SK-N-SH treated with all-trans-retinoic acid at 6 μM for 48 hours (cell line): Measurements from ENCODE around the gene RAP1GAP.
A peak's percentile ranks its signal among the peaks of the same experiment; 100 is the strongest.

Experiments used
- ATAC-seq: fragments of 200-7000 bp; cut with Tn5 transposase; 3 replicates; pipeline ENCODE4 v1.9.1; 2020; ENCODE audit warnings: mild to moderate bottlenecking, moderate library complexity
- ARNTL ChIP-seq: fragments of 450-650 bp; formaldehyde crosslinking; IDR thresholded peaks from 2 replicates; pipeline ENCODE4 v1.5.0; 2020; ENCODE audit warnings: low read depth, mild to moderate bottlenecking, moderate library complexity, borderline replicate concordance
- BACH2 ChIP-seq: fragments of 250-450 bp; sonication (Bioruptor Pico); IDR thresholded peaks from 2 replicates; pipeline ENCODE4 v1.9.0; 2021; ENCODE audit warnings: mild to moderate bottlenecking, borderline replicate concordance
- CSDC2 ChIP-seq: fragments of 250-450 bp; sonication (Bioruptor Pico); IDR thresholded peaks from 2 replicates; pipeline ENCODE4 v1.5.0; 2020; ENCODE audit warnings: mild to moderate bottlenecking, moderate library complexity
- ESRRG ChIP-seq: fragments of 250-450 bp; sonication (Bioruptor Pico); IDR thresholded peaks from 2 replicates; pipeline ENCODE4 v1.6.1; 2021; ENCODE audit warnings: mild to moderate bottlenecking
- GLIS3 ChIP-seq: fragments of 250-450 bp; sonication (Bioruptor Pico); IDR thresholded peaks from 2 replicates; pipeline ENCODE4 v1.5.0; 2020; ENCODE audit warnings: mild to moderate bottlenecking, moderate library complexity
- ISL1 ChIP-seq: fragments of 250-450 bp; sonication (Bioruptor Pico); IDR thresholded peaks from 2 replicates; pipeline ENCODE4 v2.1.2; 2022; ENCODE audit warnings: mild to moderate bottlenecking, moderate library complexity
- OSR1 ChIP-seq: fragments of 250-450 bp; sonication (Bioruptor Pico); IDR thresholded peaks from 2 replicates; pipeline ENCODE4 v1.8.0; 2022; ENCODE audit warnings: moderate library complexity, mild to moderate bottlenecking, inconsistent platforms
- SNAI2 ChIP-seq: fragments of 250-450 bp; sonication (Bioruptor Pico); IDR thresholded peaks from 2 replicates; pipeline ENCODE4 v1.5.0; 2020; ENCODE audit warnings: mild to moderate bottlenecking, moderate library complexity
- TCF4 ChIP-seq: fragments of 250-450 bp; sonication (Bioruptor Pico); IDR thresholded peaks from 2 replicates; pipeline ENCODE4 v1.8.0; 2021; ENCODE audit warnings: mild to moderate bottlenecking, moderate library complexity, borderline replicate concordance
- TOX ChIP-seq: fragments of 250-450 bp; sonication (Bioruptor Pico); IDR thresholded peaks from 2 replicates; pipeline ENCODE4 v1.8.0; 2021; ENCODE audit warnings: mild to moderate bottlenecking, moderate library complexity, borderline replicate concordance
- ZC3H10 ChIP-seq: fragments of 250-450 bp; sonication (Bioruptor Pico); IDR thresholded peaks from 2 replicates; pipeline ENCODE4 v1.5.1; 2021; ENCODE audit warnings: mild to moderate bottlenecking, moderate library complexity
- ZFP3 ChIP-seq: fragments of 250-450 bp; sonication (Bioruptor Pico); IDR thresholded peaks from 2 replicates; pipeline ENCODE4 v1.5.0; 2020; ENCODE audit warnings: mild to moderate bottlenecking, moderate library complexity
- ZNF565 ChIP-seq: fragments of 450-650 bp; formaldehyde crosslinking; conservative IDR thresholded peaks from 2 replicates; pipeline ENCODE4 v1.5.0; 2020; ENCODE audit warnings: low read depth, mild to moderate bottlenecking, moderate library complexity
- ZNF70 ChIP-seq: fragments of 450-650 bp; formaldehyde crosslinking; IDR thresholded peaks from 2 replicates; pipeline ENCODE4 v1.5.0; 2020; ENCODE audit warnings: mild to moderate bottlenecking, moderate library complexity
- ZNF8 ChIP-seq: fragments of 450-650 bp; formaldehyde crosslinking; IDR thresholded peaks from 2 replicates; pipeline ENCODE4 v1.5.0; 2020; ENCODE audit warnings: mild to moderate bottlenecking, moderate library complexity
- TF ChIP-seq, protein P1 (sequence below): fragments of 250-450 bp; sonication (Bioruptor Pico); IDR thresholded peaks from 2 replicates; pipeline ENCODE4 v1.5.1; 2020; ENCODE audit warnings: low read depth, mild to moderate bottlenecking, moderate library complexity
- TF ChIP-seq, protein P2 (sequence below): fragments of 250-450 bp; sonication (Bioruptor Pico); IDR thresholded peaks from 2 replicates; pipeline ENCODE4 v1.8.0; 2021; ENCODE audit warnings: low read depth, mild to moderate bottlenecking, moderate library complexity, borderline replicate concordance
- TF ChIP-seq, protein P3 (sequence below): fragments of 250-450 bp; sonication (Bioruptor Pico); IDR thresholded peaks from 2 replicates; pipeline ENCODE4 v1.5.0; 2020; ENCODE audit warnings: mild to moderate bottlenecking, moderate library complexity
- TF ChIP-seq, protein P4 (sequence below): fragments of 250-450 bp; sonication (Bioruptor Pico); IDR thresholded peaks from 2 replicates; pipeline ENCODE4 v1.5.1; 2021; ENCODE audit warnings: mild to moderate bottlenecking, moderate library complexity

Gene RAP1GAP

DNA sequence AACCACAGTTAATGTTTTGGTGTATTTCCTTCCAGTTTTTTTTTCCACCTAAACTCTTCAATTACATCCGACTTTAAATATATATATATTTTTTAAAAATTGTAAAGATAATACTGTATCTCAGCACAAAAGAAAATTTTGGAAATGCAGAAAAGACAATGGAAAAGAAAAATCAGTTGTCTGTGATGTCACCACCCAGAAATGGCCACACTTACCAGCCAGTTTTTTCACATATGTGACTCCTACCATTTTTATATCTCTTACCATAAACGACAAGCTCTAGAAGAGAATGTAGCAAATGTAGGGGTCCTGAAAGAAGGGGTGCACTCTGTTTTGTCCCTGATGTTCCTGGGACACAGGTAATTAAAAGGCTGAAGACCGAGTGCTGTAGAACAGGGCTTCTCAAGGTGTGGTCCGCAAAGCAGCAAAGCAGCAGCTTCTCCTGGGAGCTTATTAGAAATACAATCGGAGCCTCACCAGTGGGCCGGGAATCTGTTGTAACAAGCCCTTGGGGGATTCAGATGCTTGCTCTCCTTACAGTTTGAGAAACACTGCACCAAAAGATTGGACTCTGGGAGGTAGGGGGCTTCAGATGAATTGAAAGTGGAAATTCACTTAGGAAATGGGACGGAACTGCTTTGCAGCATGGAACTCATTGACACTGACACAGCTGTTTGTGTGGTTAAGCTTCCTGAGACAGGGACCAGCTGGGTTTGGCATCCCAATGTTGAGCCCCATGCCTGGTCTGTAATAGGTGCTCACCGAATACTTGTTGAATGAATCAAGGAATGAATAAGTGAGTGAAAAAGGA is 115.8 kb downstream of the RAP1GAP start:
- TF ChIP-seq, protein P1, sequence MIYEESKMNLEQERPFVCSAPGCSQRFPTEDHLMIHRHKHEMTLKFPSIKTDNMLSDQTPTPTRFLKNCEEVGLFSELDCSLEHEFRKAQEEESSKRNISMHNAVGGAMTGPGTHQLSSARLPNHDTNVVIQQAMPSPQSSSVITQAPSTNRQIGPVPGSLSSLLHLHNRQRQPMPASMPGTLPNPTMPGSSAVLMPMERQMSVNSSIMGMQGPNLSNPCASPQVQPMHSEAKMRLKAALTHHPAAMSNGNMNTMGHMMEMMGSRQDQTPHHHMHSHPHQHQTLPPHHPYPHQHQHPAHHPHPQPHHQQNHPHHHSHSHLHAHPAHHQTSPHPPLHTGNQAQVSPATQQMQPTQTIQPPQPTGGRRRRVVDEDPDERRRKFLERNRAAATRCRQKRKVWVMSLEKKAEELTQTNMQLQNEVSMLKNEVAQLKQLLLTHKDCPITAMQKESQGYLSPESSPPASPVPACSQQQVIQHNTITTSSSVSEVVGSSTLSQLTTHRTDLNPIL (CRISPR knock-in tag) = no peak
- TF ChIP-seq CSDC2 (CRISPR knock-in tag) = no peak
- TF ChIP-seq GLIS3 = no peak
- ATAC-seq = no peak

DNA sequence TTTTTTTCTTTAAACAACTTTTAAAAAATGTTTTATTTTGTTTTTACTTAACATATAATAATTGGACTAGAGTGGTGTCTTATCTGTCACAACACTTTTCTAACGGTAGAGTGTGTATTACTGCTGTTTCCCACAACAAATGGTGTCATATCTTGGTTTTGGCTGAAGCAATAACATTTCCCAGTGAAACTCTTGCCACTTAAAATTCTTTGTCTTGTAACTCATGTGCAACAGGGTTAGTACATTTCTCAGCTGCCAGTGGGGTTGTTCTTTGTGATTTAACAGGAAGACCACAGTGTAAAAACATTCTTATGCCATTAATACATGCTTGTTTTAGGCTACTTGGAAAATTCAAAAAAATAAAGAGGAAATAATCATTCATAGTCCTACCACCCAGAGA is 116.4 kb downstream of the RAP1GAP start:
- TF ChIP-seq ARNTL (CRISPR knock-in tag) = no peak
- TF ChIP-seq ISL1 (CRISPR knock-in tag) = peak; percentile 84
- TF ChIP-seq, protein P1 (CRISPR knock-in tag) = no peak
- TF ChIP-seq, protein P2, sequence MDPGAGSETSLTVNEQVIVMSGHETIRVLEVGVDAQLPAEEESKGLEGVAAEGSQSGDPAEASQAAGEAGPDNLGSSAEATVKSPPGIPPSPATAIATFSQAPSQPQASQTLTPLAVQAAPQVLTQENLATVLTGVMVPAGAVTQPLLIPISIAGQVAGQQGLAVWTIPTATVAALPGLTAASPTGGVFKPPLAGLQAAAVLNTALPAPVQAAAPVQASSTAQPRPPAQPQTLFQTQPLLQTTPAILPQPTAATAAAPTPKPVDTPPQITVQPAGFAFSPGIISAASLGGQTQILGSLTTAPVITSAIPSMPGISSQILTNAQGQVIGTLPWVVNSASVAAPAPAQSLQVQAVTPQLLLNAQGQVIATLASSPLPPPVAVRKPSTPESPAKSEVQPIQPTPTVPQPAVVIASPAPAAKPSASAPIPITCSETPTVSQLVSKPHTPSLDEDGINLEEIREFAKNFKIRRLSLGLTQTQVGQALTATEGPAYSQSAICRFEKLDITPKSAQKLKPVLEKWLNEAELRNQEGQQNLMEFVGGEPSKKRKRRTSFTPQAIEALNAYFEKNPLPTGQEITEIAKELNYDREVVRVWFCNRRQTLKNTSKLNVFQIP (CRISPR knock-in tag) = no peak
- ATAC-seq = peak; percentile 63

DNA sequence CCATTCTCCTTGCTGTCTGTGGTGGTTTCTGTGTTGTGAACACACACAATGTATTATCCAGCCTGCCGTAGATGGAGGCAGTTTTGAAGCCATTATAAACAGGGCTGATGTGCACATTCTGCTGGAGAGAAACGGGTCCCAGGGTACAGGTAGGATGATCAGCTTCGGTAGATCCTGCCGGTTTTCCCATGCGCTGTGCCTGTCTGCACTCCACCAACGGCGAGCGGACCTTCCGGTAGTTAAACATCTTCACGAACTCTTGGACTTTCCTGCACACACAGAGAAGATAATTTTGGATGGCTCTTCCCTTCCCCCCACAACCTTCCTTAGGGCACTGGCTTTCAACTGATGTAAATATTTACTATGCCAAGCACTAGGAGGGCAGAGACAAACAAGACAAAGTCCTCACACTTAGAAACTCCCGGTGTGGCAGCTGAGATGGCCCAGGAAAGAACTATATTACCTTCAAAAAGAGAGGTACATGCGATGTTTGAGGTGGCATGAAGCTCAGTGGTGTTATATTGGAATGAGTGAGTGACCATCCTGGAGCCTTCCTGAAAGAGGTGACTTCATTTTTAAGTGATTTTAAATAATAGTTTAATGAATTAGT is 118.2 kb downstream of the RAP1GAP start:
- TF ChIP-seq ZC3H10 (no peak), ZNF565 (no peak), GLIS3 (no peak), ARNTL (CRISPR knock-in tag) (no peak), CSDC2 (CRISPR knock-in tag) (no peak), BACH2 (no peak), OSR1 (no peak), TOX (CRISPR knock-in tag) (no peak), ZNF70 (CRISPR knock-in tag) (no peak), SNAI2 (no peak)
- TF ChIP-seq, protein P3, sequence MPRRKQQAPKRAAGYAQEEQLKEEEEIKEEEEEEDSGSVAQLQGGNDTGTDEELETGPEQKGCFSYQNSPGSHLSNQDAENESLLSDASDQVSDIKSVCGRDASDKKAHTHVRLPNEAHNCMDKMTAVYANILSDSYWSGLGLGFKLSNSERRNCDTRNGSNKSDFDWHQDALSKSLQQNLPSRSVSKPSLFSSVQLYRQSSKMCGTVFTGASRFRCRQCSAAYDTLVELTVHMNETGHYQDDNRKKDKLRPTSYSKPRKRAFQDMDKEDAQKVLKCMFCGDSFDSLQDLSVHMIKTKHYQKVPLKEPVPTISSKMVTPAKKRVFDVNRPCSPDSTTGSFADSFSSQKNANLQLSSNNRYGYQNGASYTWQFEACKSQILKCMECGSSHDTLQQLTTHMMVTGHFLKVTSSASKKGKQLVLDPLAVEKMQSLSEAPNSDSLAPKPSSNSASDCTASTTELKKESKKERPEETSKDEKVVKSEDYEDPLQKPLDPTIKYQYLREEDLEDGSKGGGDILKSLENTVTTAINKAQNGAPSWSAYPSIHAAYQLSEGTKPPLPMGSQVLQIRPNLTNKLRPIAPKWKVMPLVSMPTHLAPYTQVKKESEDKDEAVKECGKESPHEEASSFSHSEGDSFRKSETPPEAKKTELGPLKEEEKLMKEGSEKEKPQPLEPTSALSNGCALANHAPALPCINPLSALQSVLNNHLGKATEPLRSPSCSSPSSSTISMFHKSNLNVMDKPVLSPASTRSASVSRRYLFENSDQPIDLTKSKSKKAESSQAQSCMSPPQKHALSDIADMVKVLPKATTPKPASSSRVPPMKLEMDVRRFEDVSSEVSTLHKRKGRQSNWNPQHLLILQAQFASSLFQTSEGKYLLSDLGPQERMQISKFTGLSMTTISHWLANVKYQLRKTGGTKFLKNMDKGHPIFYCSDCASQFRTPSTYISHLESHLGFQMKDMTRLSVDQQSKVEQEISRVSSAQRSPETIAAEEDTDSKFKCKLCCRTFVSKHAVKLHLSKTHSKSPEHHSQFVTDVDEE (CRISPR knock-in tag) = no peak
- no peak for ATAC-seq

DNA sequence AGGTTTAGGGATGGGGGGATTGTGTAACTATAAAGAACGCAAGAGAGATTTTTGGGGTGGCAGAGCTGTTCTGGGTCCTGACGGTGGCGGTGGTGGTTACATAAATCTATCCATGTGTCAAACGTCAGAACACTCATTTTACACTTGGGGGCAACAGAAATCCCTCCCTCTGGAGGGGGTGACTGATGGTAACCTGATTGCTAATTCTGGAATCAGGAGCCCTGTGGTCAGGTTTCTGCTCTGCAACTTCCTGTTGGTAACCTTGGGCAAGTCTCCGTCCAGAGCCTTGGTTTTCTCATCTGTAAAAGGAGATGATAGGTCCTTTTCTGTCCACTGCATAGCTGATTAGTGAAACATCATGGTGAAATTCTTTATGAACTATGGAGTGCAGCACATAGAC is 119.1 kb downstream of the RAP1GAP start:
- no peak for TF ChIP-seq ZFP3 (CRISPR knock-in tag)
- TF ChIP-seq, protein P1 (CRISPR knock-in tag) = no peak
- TF ChIP-seq TCF4 (CRISPR knock-in tag) = no peak
- TF ChIP-seq ESRRG (CRISPR knock-in tag) = no peak
- TF ChIP-seq, protein P2 (CRISPR knock-in tag) = no peak
- no peak for TF ChIP-seq ZNF565
- TF ChIP-seq, protein P4, sequence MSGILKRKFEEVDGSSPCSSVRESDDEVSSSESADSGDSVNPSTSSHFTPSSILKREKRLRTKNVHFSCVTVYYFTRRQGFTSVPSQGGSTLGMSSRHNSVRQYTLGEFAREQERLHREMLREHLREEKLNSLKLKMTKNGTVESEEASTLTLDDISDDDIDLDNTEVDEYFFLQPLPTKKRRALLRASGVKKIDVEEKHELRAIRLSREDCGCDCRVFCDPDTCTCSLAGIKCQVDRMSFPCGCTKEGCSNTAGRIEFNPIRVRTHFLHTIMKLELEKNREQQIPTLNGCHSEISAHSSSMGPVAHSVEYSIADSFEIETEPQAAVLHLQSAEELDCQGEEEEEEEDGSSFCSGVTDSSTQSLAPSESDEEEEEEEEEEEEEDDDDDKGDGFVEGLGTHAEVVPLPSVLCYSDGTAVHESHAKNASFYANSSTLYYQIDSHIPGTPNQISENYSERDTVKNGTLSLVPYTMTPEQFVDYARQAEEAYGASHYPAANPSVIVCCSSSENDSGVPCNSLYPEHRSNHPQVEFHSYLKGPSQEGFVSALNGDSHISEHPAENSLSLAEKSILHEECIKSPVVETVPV (CRISPR knock-in tag) = no peak
- no peak for TF ChIP-seq GLIS3
- no peak for TF ChIP-seq ZNF8 (CRISPR knock-in tag)
- TF ChIP-seq, protein P3 (CRISPR knock-in tag) = no peak
- no peak for TF ChIP-seq TOX (CRISPR knock-in tag)
- TF ChIP-seq ZNF70 (CRISPR knock-in tag) = no peak
- ATAC-seq = no peak; the same call in 2 of the 3 replicates
